ENCODE results near the gene KISS1.

KISS1 gene

GRCh38 chr1:204194080-204194479 lies 2.2 kb downstream of the KISS1 start:
- intact Hi-C loops (cut with DNase I; ENCODE audit: low total_unique reads), result no loop called here
- Histone ChIP-seq H3K4me3 (no peak overlapping the region), H3K9me3 (no peaks in the 10 kb centered on the region), H3K27ac (no peak overlapping the region), H3K36me3 (no peaks in the 10 kb centered on the region), H3K4me1 (peaks cover 0 to 8% (median 4%) of the 10 kb centered on the region in 4 donors), H3K27me3 (peaks cover 0 to 79% of the 10 kb centered on the region in 2 donors)
- no peak for DNase-seq
- TF ChIP-seq CTCF (IDR thresholded peaks at IDR 0.05), result no peak

- Histone ChIP-seq H3K36me3 (no peaks in the 10 kb centered on the region), H3K4me3 (no peak overlapping the region), H3K27ac (no peak overlapping the region), H3K9me3 (no peaks in the 10 kb centered on the region), H3K4me1 (peaks cover 0 to 8% (median 4%) of the 10 kb centered on the region in 4 donors), H3K27me3 (peaks cover 0 to 80% of the 10 kb centered on the region in 2 donors)
- TF ChIP-seq CTCF (IDR thresholded peaks at IDR 0.05), result no peak
- DNase-seq, result no peak
- intact Hi-C loops (cut with DNase I; ENCODE audit: low total_unique reads), result no loop called here
Measured at GRCh38 chr1:204192589-204193352, 3.5 kb downstream of the KISS1 start.

GRCh38 chr1:204192046-204192445 lies 4.2 kb downstream of the KISS1 start:
- DNase-seq, result no peak
- Histone ChIP-seq H3K36me3 (no peaks in the 10 kb centered on the region), H3K4me3 (no peak overlapping the region), H3K27me3 (peaks cover 0 to 81% of the 10 kb centered on the region in 2 donors), H3K27ac (no peak overlapping the region), H3K9me3 (no peaks in the 10 kb centered on the region), H3K4me1 (peaks cover 0 to 8% (median 4%) of the 10 kb centered on the region in 4 donors)
- TF ChIP-seq CTCF (IDR thresholded peaks at IDR 0.05), result no peak
- intact Hi-C loops (cut with DNase I; ENCODE audit: low total_unique reads), result no loop called here

- Histone ChIP-seq H3K9me3 (no peaks in the 10 kb centered on the region), H3K27me3 (peaks cover 0 to 81% of the 10 kb centered on the region in 2 donors), H3K4me3 (no peak overlapping the region), H3K36me3 (no peaks in the 10 kb centered on the region), H3K27ac (no peak overlapping the region), H3K4me1 (peaks cover 0 to 8% (median 4%) of the 10 kb centered on the region in 4 donors)
- DNase-seq, result no peak
- intact Hi-C loops (cut with DNase I; ENCODE audit: low total_unique reads), result no loop called here
- TF ChIP-seq CTCF (IDR thresholded peaks at IDR 0.05), result no peak
Measured at GRCh38 chr1:204191456-204191855, 4.8 kb downstream of the KISS1 start.

- Histone ChIP-seq H3K27ac (no peak overlapping the region), H3K36me3 (no peaks in the 10 kb centered on the region), H3K9me3 (no peaks in the 10 kb centered on the region), H3K4me1 (peaks cover 0 to 8% (median 4%) of the 10 kb centered on the region in 4 donors), H3K4me3 (peak overlapping the region; percentile 1 to 24), H3K27me3 (peaks cover 0 to 80% of the 10 kb centered on the region in 2 donors)
- DNase-seq, result no peak
- no peak for TF ChIP-seq CTCF (IDR thresholded peaks at IDR 0.05)
- intact Hi-C loops (cut with DNase I; ENCODE audit: low total_unique reads), result no loop called here
Measured at GRCh38 chr1:204190212-204191211, 5.8 kb downstream of the KISS1 start.

Data from tibial artery (tissue), 4 donors.